GM18873 (cell line): Measurements from ENCODE around the gene SOX1.

Experiments
- ATAC-seq: cut with Tn5 transposase; IDR thresholded peaks from one replicate; pipeline ENCODE4 v1.9.1; 2021; ENCODE audit warnings: mild to moderate bottlenecking, moderate library complexity, moderate number of reproducible peaks; ENCODE audit not compliant: unreplicated experiment, low FRiP score

The SOX1 gene

GRCh38 chr13:112104881-112105234, 37.9 kb downstream of the SOX1 start:
- ATAC-seq, result no peak

DNA sequence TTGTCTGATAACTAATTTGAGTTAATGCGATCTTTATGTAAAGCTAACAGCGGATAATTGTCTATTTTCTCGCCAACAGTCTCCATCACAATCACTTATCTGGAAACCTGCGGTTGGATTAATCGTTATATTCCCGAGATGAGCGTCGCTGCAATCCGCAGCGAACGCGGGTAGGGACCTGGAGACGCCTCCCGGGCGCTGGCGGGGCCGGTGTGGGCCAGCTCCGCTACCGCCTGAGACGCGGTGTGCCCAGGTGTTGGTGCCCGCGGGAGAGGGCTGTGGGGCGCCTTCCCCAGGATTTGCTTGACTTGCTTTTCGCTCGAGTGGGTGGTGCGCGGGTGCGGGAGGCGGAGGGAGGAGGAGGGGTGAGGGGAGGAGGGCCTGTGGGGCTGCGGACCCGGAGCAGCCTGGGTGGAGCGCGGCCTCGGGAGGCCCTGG, 38.3 kb downstream of the SOX1 start:
- no peak for ATAC-seq

- no peak for ATAC-seq
These were observed 38.9 kb downstream of the SOX1 start for GRCh38 chr13:112105892-112106291.

GRCh38 chr13:112106478-112107141, 39.7 kb downstream of the SOX1 start:
- ATAC-seq, result no peak

DNA sequence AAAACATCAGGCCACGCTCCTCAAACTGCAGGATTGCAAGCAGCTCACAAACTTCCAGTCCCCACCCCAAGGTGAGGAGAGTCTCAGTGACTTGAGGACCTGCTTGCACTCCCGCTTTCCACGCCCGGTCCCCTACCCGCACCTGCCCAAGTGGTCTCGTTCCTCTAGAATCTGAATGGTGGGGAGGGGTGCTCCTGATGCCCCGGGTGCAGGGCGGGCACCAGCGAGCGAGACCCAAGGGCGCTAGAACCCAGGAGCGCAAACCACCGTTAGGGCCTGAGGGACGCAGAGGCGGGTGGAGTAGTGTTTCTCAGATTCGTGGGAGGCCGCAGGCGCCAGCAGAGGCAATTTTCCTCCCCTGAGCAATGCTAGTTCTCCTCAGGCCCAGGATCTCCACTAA, 40.3 kb downstream of the SOX1 start:
- ATAC-seq, result no peak

DNA sequence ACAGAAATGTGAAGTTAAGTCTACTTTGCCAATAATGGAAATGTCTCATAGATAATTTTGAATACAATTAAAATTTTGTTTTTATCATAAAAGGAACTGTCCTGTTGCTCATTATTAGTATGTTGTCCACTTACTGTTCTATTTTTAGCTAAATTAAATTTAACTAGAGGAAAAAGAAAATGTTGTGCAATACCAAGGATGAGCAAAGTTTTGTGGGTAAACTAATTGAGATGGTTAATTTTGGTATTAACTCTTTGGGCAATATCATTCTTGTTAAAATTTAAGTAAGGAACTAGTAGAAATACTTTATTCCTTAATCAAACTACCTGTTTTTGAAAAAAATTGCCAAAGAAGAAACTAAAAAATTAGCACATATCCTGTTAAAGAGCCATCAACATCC, 43.5 kb downstream of the SOX1 start:
- no peak for ATAC-seq

DNA sequence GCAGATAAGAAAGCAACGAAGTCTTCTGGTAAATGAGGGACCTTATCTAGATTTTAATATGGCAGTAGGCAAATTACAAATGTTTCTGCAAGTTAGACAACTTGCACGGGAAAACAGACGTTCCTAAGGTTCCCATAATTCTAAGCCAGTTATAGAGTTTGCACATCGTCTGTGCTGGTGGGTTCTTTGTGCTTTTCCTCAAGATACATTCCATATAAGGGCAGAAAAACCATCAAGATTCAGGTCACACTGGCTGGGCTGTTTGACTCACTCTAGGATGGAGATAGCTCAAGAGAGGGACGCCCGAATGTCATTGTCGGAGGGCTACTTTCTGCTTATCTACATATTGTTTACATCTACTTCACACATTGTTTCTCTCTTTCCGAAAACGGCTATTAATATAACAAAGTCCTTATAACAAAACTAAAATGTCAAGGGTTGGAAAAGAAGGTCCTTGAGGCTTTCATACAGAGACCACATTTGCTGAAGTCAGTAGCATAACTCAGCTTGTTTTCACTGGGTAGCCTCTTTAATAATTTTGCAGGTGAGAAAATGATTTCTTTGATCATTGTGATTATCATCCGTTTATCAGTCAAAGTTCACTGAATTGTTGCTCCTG, 44.4 kb downstream of the SOX1 start:
- ATAC-seq, result no peak

DNA sequence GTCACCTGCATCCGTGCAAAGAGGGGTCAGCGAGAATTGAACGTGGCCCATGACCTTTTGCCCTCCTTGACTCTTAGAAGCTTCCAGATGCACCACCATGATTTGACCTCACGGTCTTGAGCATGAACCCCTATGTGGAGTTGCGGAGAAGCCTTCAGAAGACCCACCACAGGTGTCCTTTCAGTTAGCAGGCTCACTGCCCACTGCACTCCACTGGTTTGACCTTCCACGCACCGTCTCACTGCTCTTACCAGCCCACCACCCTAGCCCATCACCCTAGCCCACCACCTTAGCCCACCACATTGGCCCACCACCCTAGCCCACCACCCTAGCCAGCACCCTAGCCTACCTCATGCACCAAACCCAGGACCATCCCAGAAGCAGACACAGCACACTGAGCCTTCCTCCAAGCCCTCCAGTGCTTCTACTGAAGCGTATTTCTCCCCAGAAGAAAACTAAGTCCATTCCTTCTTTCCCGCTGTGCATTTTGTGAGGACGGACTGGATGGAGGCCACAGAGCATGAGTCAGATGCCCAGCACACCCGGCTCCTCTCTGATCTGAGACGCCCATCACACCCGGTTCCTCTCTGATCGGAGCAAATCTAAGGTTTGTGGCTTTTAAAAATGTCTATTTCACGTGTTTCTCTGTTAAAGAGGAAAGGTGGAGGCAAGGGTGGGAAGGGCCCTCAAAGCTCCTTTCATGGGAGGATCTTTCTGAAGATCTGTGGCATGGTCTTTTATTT, 45.8 kb downstream of the SOX1 start:
- ATAC-seq, result no peak

GRCh38 chr13:112113348-112113747, 46.4 kb downstream of the SOX1 start:
- ATAC-seq, result no peak

DNA sequence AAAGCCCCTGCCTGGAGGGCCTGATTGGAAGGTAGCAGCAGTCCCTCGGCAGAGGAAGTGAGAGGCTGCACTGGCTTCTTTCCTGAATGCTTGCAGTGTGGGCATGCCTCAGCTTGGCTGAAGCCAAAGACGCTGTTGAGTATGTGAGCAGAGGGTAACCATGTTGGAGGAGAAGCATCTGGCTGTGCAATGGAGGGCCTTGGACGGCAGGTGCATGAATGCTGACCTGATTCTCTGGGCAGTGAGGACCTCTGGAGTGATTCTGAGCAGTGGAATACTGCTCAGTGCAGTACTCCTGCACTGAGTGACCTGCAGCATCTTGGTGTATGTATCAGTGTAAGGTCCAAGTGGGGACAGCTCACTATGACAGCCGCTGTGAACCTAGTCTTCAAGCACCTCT, 46.9 kb downstream of the SOX1 start:
- ATAC-seq, result no peak

- no peak for ATAC-seq
These were observed 47.4 kb downstream of the SOX1 start for GRCh38 chr13:112114391-112114790.

GRCh38 chr13:112115403-112116091, 48.6 kb downstream of the SOX1 start:
- ATAC-seq, result no peak

DNA sequence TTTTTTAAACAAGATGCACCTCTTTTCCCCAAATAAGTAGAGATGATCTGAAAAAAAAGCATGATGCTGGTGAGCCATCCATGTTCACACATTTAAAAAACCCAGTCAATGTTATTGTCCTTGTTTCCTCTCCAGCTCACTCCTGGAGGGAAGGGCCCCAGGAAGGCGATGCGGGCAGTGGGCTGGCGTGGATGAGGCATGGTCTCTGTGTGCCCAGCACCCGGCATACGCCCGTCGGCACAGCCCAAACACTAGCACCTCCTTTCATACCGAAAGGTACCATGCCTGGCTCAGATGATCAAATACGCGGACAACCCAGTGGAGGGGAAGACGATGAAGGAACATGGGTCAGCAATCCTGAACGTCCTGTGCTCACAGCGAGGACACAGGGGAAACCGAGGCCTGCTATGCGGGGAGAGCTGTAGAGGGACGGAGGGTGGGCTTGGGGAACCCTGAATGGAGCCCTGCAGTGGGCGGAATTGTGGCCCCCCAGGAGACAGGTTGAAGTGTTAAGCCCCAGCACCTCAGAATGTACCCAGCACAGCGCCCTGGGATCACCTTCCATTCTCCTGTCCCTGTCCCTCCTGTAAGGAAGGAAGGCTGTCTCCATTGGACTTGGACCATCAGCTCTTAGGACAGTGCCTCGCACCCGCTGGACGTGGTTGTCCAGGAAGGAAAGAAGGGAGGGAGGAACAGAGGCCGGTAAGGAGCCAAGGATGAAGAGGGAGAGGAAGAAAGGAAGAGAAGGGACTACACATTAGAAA, 49.4 kb downstream of the SOX1 start:
- ATAC-seq, result no peak

DNA sequence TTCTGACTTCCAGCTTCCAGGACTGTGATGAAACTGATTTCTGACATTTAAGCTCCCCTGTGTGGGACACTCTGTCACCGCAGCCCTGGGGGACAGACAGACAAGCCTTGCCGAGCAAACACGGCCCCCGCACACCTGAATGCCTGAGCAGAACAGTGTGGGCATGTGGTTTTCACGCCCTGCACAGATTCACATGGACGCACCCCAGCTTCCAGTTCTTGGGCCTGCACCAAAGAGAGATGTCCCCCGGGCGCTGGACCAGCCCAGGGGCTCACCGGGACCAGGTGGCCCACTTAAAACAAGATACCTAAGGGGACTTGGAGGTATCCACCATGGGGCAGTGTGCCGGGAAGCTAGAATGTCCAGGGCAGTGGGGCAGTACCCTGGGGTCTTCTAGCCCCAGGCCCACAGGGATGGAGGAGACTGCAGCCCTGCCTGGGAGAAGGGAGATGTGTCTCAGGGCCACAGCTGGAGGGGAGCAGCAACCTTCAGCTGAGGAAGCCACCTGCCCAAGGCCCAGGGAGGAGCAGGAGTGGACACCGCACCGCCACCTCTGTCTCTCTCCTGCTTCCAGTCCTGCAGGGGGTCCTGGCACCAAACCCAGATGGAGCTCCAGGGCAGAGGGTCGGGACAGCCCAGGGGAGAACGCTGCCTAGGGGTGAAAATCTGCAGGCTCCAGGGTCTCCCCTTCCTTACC, 50.5 kb downstream of the SOX1 start:
- no peak for ATAC-seq

GRCh38 chr13:112117955-112118302, 51.0 kb downstream of the SOX1 start:
- no peak for ATAC-seq

DNA sequence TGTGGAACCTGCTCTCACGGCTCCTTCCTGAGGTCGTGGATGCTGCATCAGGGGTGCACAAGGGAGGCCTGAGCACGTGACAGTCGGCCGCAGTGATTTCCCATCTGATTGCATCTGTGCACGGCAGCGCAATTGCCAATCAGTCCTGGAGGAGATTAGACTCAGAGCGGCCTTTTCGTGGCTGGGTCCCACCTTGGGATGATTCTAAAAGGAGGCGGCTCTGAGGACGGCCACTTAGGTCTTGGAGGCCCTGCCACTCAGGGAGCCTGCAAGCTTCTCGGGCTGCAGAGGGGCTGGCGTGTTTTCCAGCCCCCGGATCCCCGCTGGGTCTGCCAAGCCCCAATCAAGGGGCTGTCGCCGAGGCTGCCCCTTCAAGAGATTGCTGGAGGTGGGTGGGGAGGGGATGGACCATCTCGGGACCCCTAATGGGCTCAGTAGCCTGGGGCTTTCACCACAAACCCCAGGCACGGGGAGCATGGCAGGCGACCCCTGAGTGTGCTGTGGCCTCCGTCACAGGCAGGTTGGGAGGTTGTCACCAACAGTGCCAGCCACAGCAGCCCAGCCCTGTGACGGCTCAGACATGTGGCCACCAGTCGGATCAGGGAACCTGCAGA, 51.6 kb downstream of the SOX1 start:
- ATAC-seq, result no peak

- no peak for ATAC-seq
These were observed 52.5 kb downstream of the SOX1 start for GRCh38 chr13:112119192-112120030.

DNA sequence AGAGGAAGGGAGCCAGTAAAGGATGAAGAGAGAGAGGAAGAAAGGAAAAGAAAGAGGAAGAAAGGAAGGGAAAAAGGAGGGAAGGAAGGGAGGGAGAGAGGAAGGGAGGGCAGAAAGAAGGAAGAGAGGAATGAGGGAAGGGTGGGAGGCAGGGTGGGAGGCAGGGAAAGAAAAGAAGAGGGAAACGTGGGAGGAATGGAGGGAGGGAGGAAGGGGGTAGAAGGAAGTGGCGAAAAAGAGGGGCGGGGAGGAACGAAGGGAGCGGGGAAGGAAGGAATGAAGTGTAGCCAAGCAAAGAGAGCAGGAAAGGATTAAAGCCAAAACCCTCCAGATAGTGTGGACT, 53.1 kb downstream of the SOX1 start:
- no peak for ATAC-seq
